OCI-LY7 (cell line): Measurements from ENCODE around the gene PTCH2. TPM values are rescaled to one million over a fixed set of nuclear protein-coding genes. Genes with fewer than 3 reads are reported as not detected.

Source experiments
- BruUV-seq: library from RNA; stranded (reverse); fragments of 400-500 nt; replicated peaks from 2 replicates; lab custom pipeline; 2021; lab: Mats Ljungman, UMichigan
- CTCF ChIA-PET: fragments of 300-600 bp; sonication (Branson Sonifier 250); formaldehyde crosslinking; loops from one replicate; lab custom pipeline; 2022; ENCODE audit warnings: antibody characterized with exemption; ENCODE audit not compliant: unreplicated experiment; lab: Charles Lee
- POLR2A ChIA-PET: fragments of 300-600 bp; sonication (Branson Sonifier 250); formaldehyde crosslinking; loops from one replicate; lab custom pipeline; 2022; ENCODE audit warnings: antibody characterized with exemption; lab: Charles Lee
- DNase-seq: peaks from one replicate; pipeline ENCODE4 v3.0.0-alpha.2; 2015; ENCODE audit warnings: low spot score
- H2AFZ ChIP-seq: fragments of 200-600 bp; sonication (generic), shearing (Covaris generic); 2 replicates; pipeline ENCODE4 v1.6.1; 2014; ENCODE audit warnings: mild to moderate bottlenecking, antibody characterized with exemption, low read length, moderate library complexity
- H3K27ac ChIP-seq: fragments of 200-600 bp; sonication (generic); 2 replicates; pipeline ENCODE4 v1.5.1; 2014; ENCODE audit warnings: mixed run types, low read depth, mild to moderate bottlenecking, moderate library complexity, low read length, inconsistent platforms; ENCODE audit not compliant: poor library complexity, severe bottlenecking
- H3K36me3 ChIP-seq: fragments of 200-600 bp; sonication (generic); 2 replicates; pipeline ENCODE4 v1.6.1; 2014; ENCODE audit warnings: mild to moderate bottlenecking, antibody characterized with exemption, low read length, moderate library complexity, mixed read lengths; ENCODE audit not compliant: insufficient read depth
- H3K4me1 ChIP-seq: fragments of 200-600 bp; sonication (generic); 2 replicates; pipeline ENCODE4 v1.5.1; 2014; ENCODE audit warnings: mild to moderate bottlenecking, low read length; ENCODE audit not compliant: insufficient read depth, poor library complexity, severe bottlenecking
- H3K4me2 ChIP-seq: fragments of 200-600 bp; sonication (generic); 2 replicates; pipeline ENCODE4 v1.6.1; 2014; ENCODE audit warnings: mild to moderate bottlenecking, low read length
- H3K4me3 ChIP-seq: fragments of 200-600 bp; sonication (generic); 2 replicates; pipeline ENCODE4 v1.5.1; 2014; ENCODE audit warnings: mild to moderate bottlenecking, low read depth, low read length; ENCODE audit not compliant: poor library complexity, severe bottlenecking
- H3K79me2 ChIP-seq: fragments of 200-600 bp; sonication (generic); 2 replicates; pipeline ENCODE4 v1.6.1; 2016; ENCODE audit warnings: low read depth, mild to moderate bottlenecking, low read length, moderate library complexity, mixed read lengths; ENCODE audit not compliant: insufficient read depth
- H3K9me2 ChIP-seq: fragments of 200-600 bp; sonication (generic); 2 replicates; pipeline ENCODE4 v1.6.1; 2016; ENCODE audit warnings: mild to moderate bottlenecking, low read length, mixed read lengths; ENCODE audit not compliant: insufficient read depth
- H3K9me3 ChIP-seq: fragments of 200-600 bp; sonication (generic); 2 replicates; pipeline ENCODE4 v1.6.1; 2014; ENCODE audit warnings: mild to moderate bottlenecking, mixed run types, low read length, mixed read lengths
- H4K20me1 ChIP-seq: fragments of 200-600 bp; sonication (generic); 2 replicates; pipeline ENCODE4 v1.6.1; 2014; ENCODE audit warnings: mild to moderate bottlenecking, antibody characterized with exemption, low read length, moderate library complexity, mixed read lengths; ENCODE audit not compliant: insufficient read depth
- CTCF ChIP-seq: fragments of 200-600 bp; sonication (generic); conservative IDR thresholded peaks from 2 replicates; pipeline ENCODE4 v1.5.1; 2014; ENCODE audit warnings: mild to moderate bottlenecking, antibody characterized with exemption, low read length, moderate library complexity, mixed read lengths
- EZH2phosphoT487 ChIP-seq: fragments of 200-600 bp; sonication (generic); IDR thresholded peaks from 2 replicates; pipeline ENCODE4 v1.6.1; 2018; ENCODE audit warnings: low read depth, borderline replicate concordance, mild to moderate bottlenecking, mixed run types, antibody characterized with exemption, low read length, moderate library complexity, mixed read lengths
- intact Hi-C: fragments of 100-400 bp; cut with micrococcal nuclease; formaldehyde crosslinking; loops from one replicate; pipeline ENCODE4 v1.10.0; 2022; ENCODE audit not compliant: unreplicated experiment
- total RNA-seq, 2 experiments: library from RNA; depleted of rRNA in 1 of 2; stranded (reverse); fragments of >200 nt in 1 of 2; shearing (Covaris generic) in 1 of 2; gene quantifications; 2 replicates each; pipeline ENCODE4 v1.2.3, GENCODE V29; 2014 to 2022

Gene PTCH2
- total RNA-seq, 2 experiments from 2014 or later, result 0.60 to 1.0 TPM

- Histone ChIP-seq H3K4me1 (peaks cover 31% of the 10 kb centered on the region), H3K4me3 (peak overlapping the region; percentile 67), H2AFZ (peak overlapping the region; percentile 76), H3K4me2 (peak overlapping the region; percentile 92), H3K27ac (peak overlapping the region; percentile 93), H3K9me2 (no peaks in the 10 kb centered on the region), H3K79me2 (no peaks in the 10 kb centered on the region), H3K36me3 (no peaks in the 10 kb centered on the region), H3K9me3 (no peaks in the 10 kb centered on the region), H4K20me1 (no peaks in the 10 kb centered on the region)
- ChIA-PET CTCF (interaction anchor here (0.9 to 1.6 kb wide), 2 partner anchors 11 to 21 kb away, joined by 3 to 4 read pairs; partner anchors contain the start of gene PLK3), POLR2A (interaction anchor here (0.6 to 6.7 kb wide), 14 partner anchors 11 to 1719 kb away, joined by 3 to 83 read pairs (median 4); partner anchors contain the start of genes BTBD19, PLK3 and RNU5D-1)
- BruUV-seq, result no TSS peak
- TF ChIP-seq CTCF, result no peak
- TF ChIP-seq EZH2phosphoT487, result no peak
- DNase-seq, result no peak
- intact Hi-C loops, result no loop called here
Observed at GRCh38 chr1:44820328-44821239, 22.5 kb downstream of the PTCH2 start.

- Histone ChIP-seq H4K20me1 (no peaks in the 10 kb centered on the region), H2AFZ (peak overlapping the region; percentile 76), H3K27ac (peak overlapping the region; percentile 93), H3K4me1 (peaks cover 36% of the 10 kb centered on the region), H3K9me3 (no peaks in the 10 kb centered on the region), H3K9me2 (no peaks in the 10 kb centered on the region), H3K79me2 (no peaks in the 10 kb centered on the region), H3K36me3 (no peaks in the 10 kb centered on the region), H3K4me3 (peak overlapping the region; percentile 67), H3K4me2 (peak overlapping the region; percentile 92)
- ChIA-PET CTCF (interaction anchor here (0.9 to 1.6 kb wide), 3 partner anchors 10 to 20 kb away, joined by 3 to 6 read pairs (median 4); partner anchors contain the start of gene PLK3), POLR2A (interaction anchor here (0.6 to 6.7 kb wide), 21 partner anchors 10 to 483 kb away, joined by 3 to 83 read pairs (median 4); partner anchors contain the start of genes BTBD19, HECTD3, PLK3 and RNU5D-1)
- no peak for TF ChIP-seq EZH2phosphoT487
- DNase-seq, result peak; percentile 95
- intact Hi-C loops, result loop anchor here (1.0 to 2.0 kb wide), 4 partner anchors 21 to 98 kb away; partner anchors contain the start of gene RNU5D-1
- BruUV-seq, result TSS peak; percentile 99
Observed at GRCh38 chr1:44819608-44820327, 23.3 kb downstream of the PTCH2 start.

- Histone ChIP-seq H2AFZ (peak overlapping the region; percentile 70), H3K9me3 (no peaks in the 10 kb centered on the region), H3K79me2 (no peaks in the 10 kb centered on the region), H3K27ac (peak overlapping the region; percentile 93), H3K4me3 (peak overlapping the region; percentile 67), H3K4me1 (peaks cover 37% of the 10 kb centered on the region), H4K20me1 (no peaks in the 10 kb centered on the region), H3K4me2 (peak overlapping the region; percentile 92), H3K9me2 (no peaks in the 10 kb centered on the region), H3K36me3 (no peaks in the 10 kb centered on the region)
- no peak for TF ChIP-seq EZH2phosphoT487
- peak; percentile 55 for TF ChIP-seq CTCF
- no TSS peak for BruUV-seq
- ChIA-PET CTCF (interaction anchor here (1.4 to 1.6 kb wide), 2 partner anchors 10 to 19 kb away, joined by 4 to 6 read pairs; partner anchors contain the start of gene PLK3), POLR2A (interaction anchor here (0.7 to 6.7 kb wide), 18 partner anchors 10 to 192 kb away, joined by 3 to 83 read pairs (median 4); partner anchors contain the start of genes BTBD19, HECTD3, PLK3 and RNU5D-1)
- DNase-seq, result no peak
- intact Hi-C loops, result loop anchor here (1.0 to 2.0 kb wide), 4 partner anchors 20 to 98 kb away; partner anchors contain the start of gene RNU5D-1
Observed at GRCh38 chr1:44819196-44819607, 23.9 kb downstream of the PTCH2 start.
